ELR (cell line): ENCODE measurements around the gene KRT84.
"Not testable (repeated sequence)": the region's sequence is repeated elsewhere in the genome, so short reads cannot be mapped to it uniquely, and the experiment has no call there.

Experiments
- DNase-seq: peaks from one replicate; pipeline ENCODE4 v3.0.0-alpha.2; 2015; ENCODE audit warnings: low read depth

The KRT84 gene

GRCh38 chr12:52411815-52412214, 26.4 kb upstream of the KRT84 start:
- DNase-seq, result no peak

- not testable (repeated sequence) for DNase-seq
Measured at GRCh38 chr12:52410589-52411248, 25.3 kb upstream of the KRT84 start.

GRCh38 chr12:52407918-52408317, 22.5 kb upstream of the KRT84 start:
- DNase-seq, result peak; percentile 10

GRCh38 chr12:52405922-52406385, 20.5 kb upstream of the KRT84 start, which contains the start of gene KRT82:
KRT82 (minus strand) TSS chr12:52406335; CDS start chr12:52406277, 58 bp downstream.
- DNase-seq, result no peak

GRCh38 chr12:52404951-52405350, 19.5 kb upstream of the KRT84 start:
- no peak for DNase-seq

GRCh38 chr12:52403561-52403960, 18.1 kb upstream of the KRT84 start:
- DNase-seq, result no peak

- no peak for DNase-seq
Measured at GRCh38 chr12:52402873-52403540, 17.6 kb upstream of the KRT84 start.

GRCh38 chr12:52402377-52402776, 16.9 kb upstream of the KRT84 start:
- DNase-seq, result no peak

- peak; percentile 21 for DNase-seq
Measured at GRCh38 chr12:52401926-52402325, 16.5 kb upstream of the KRT84 start.

GRCh38 chr12:52401526-52401925, 16.1 kb upstream of the KRT84 start:
- peak; percentile 33 for DNase-seq

GRCh38 chr12:52400906-52401305, 15.5 kb upstream of the KRT84 start:
- no peak for DNase-seq

- DNase-seq, result no peak
Measured at GRCh38 chr12:52399756-52400155, 14.3 kb upstream of the KRT84 start.

GRCh38 chr12:52398176-52398575, 12.7 kb upstream of the KRT84 start:
- peak; percentile 26 for DNase-seq

GRCh38 chr12:52396656-52397055, 11.2 kb upstream of the KRT84 start:
- no peak for DNase-seq

GRCh38 chr12:52395761-52396434, 10.4 kb upstream of the KRT84 start:
- DNase-seq, result peak; percentile 13

- DNase-seq, result no peak
Measured at GRCh38 chr12:52394836-52395405, 9.5 kb upstream of the KRT84 start.

GRCh38 chr12:52392465-52393007, 7.1 kb upstream of the KRT84 start:
- DNase-seq, result no peak

- no peak for DNase-seq
Measured at GRCh38 chr12:52391618-52392002, 6.2 kb upstream of the KRT84 start.

GRCh38 chr12:52390739-52391617, 5.5 kb upstream of the KRT84 start:
- DNase-seq, result peak; percentile 47

- DNase-seq, result no peak
Measured at GRCh38 chr12:52389313-52390207, 4.1 kb upstream of the KRT84 start.
